Right lobe of liver (tissue), 4 donors: ENCODE data around the gene ATIC.

Source experiments
- CTCF ChIP-seq, 4 donors: fragments of 200-600 bp in 3 of 4; fragments of 450-650 bp in 1 of 4; IDR thresholded peaks; one replicate each; pipeline versions ENCODE4 v1.5.1 to v1.8.0; 2016 to 2022; ENCODE audit warnings: antibody characterized with exemption in 4 of 4, mild to moderate bottlenecking in 2 of 4
- POLR2A ChIP-seq: fragments of 450-650 bp; IDR thresholded peaks from one replicate; pipeline ENCODE4 v1.6.1; 2017; ENCODE audit warnings: antibody characterized with exemption, mild to moderate bottlenecking
- donor health status: DM: no; HTN: no; CAD: no.
- donor health status: DM: no; HTN: no; CAD: no.
- donor health status: DM: no; HTN: yes; CAD: no.

DNA sequence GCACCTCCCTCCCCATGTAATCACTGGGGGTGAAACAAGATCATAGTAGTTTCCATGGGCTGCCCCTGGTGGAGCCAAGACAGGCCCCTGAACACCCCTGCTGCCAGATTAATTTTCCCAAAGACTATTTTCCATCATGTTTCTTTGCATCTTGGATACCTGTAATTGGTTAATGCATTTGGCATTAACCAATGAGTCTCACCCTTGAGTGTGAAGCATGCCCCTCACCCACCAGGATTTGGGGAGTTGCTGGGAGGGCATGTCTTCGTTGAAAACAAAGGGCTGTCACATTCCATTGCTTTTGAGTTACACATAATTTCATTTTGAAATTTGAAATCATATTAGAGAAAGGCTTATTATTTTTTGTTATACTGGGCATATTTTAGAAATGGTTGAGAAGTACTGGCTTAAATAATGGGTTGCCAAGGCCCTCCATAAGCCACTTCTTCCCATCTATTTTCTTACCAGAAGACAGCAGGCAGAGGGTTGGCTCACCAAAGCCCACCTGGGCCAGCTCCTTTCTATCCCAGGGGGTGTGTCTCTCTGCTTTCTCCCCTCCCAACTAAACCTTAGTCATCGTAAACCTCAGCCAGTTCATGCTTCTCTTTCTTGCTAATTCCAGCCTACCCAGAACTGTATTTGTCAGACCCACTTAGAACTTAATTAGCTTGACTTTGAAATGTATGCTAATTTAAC lies 51.8 kb downstream of the ATIC start:
- no peak for TF ChIP-seq CTCF (IDR thresholded peaks at IDR 0.05)
- no peak for TF ChIP-seq POLR2A
